ENCODE data around the gene TLR6.
"Not testable (repeated sequence)": the region's sequence is repeated elsewhere in the genome, so short reads cannot be mapped to it uniquely, and the experiment has no call there.

Gene TLR6

GRCh38 chr4:38822748-38823303 lies 33.8 kb downstream of the TLR6 start:
- no peak for DNase-seq (ENCODE audit: low read depth)

- no peak for DNase-seq (ENCODE audit: low read depth)
Observed at GRCh38 chr4:38821739-38822138, 34.9 kb downstream of the TLR6 start.

- no peak for DNase-seq (ENCODE audit: low read depth)
Observed at GRCh38 chr4:38820329-38821061, 36.1 kb downstream of the TLR6 start.

- DNase-seq (ENCODE audit: low read depth), result no peak
Observed at GRCh38 chr4:38819569-38819968, 37.0 kb downstream of the TLR6 start.

DNA sequence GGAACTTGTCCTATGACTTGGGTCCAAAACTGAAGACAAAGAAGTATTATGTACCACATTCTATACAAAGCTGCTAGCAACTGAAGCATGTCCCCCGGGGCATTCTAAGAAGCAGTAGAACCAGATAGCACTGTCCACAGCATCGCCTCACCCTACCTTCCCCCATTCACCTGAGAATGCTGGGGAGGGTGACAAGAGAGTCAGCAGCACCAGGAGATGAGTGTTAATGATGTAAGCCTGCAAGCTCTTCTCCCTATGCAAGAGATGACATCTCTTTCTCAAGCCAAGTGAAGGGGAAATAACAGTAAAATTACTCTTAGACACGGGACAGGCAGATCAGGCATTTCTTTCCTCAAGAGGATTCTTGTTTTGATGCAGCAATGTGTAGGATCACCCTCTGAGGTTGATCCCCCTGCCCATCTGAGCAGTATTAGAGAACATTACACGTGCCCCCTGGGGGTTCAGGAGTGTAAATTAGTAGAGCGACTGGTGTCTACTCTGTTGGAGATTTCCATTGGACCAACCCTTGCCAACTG lies 38.1 kb downstream of the TLR6 start:
- no peak for DNase-seq (ENCODE audit: low read depth)

DNA sequence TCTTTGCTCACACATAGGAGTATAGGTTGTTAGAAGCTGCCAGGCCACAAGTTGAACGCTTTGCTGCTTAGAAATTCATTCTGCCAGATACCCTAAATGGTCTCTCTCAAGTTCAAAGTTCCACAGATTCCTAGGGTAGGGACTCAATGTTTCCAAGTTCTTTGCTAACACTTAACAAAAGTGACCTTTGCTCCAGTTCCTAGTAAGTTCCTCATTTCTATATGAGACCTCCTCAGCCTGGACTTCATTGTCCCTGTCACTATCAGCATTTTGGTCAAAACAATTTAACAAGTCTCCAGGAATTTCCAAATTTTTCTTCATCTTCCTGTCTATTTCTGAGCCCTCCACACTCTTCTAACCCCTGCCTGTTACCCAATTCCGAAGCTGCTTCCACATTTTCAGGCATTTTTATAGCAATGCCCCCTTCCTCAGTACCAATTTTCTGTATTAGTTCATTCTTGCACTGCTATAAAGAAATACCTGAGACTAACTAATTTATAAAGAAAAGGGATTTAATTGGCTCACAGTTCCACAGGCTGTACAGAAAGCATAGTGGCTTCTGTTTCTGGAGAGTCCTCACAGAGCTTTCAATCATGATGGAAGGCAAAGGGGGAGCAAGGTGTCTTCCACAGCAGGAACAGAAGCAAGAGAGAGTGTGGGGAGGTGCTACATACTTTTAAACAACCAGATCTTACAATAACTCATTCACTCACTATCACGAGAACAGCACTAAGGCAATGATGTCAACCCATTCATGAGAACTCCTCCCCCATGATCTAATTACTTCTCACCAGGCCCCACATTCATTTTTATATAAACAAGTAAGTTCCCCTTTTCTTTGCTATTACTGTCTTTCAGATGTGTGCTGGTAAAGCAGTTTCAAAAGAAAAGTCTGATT lies 40.5 kb downstream of the TLR6 start:
- DNase-seq (ENCODE audit: low read depth), result no peak

DNA sequence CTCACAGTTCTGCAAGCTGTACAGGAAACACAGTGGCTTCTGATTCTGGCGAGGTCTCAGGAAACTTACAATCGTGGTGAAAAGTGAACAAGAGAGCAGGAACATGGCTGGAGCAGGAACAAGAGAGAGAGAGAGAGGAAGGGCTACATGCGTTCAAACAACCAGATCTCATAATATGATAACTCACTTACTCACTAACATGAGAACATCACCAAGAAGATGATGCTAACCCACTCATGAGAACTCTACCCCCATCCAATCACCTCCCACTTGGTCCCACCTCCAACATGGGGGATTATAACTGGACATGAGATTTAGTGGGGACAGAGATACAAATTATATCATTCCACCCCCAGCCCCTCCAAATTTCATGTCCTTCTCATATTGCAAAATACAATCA lies 42.2 kb downstream of the TLR6 start:
- no peak for DNase-seq (ENCODE audit: low read depth)

DNA sequence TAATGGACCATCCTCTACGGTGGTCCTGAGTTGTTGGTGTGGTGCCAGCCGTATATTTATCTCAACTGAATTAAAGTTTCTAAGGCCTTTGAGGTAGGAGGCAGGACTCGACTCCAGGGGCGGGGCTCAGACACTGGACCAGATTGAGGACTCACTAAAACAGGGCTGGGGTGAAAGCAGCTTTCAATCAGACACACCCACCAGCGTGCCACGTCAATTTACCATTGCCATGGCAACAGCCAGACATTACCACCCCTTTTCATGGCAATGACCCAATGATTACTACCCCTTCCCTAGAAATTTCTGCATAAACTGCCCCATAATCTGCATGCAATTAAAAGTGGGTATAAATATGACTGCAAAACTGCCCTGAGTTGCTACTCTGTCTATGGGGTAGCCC lies 45.3 kb downstream of the TLR6 start:
- DNase-seq (ENCODE audit: low read depth), result no peak

DNA sequence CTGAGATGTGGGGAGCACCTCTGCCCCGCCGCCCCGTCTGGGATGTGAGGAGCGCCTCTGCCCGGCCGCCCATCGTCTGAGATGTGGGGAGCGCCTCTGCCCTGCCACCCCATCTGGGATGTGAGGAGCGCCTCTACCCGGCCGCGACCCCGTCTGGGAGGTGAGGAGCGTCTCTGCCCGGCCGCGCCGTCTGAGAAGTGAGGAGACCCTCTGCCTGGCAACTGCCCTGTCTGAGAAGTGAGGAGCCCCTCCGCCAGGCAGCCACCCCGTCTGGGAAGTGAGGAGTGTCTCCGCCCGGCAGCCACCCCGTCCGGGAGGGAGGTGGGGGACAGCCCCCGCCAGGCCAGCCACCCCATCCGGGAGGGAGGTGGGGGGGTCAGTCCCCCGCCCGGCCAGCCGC lies 49.2 kb downstream of the TLR6 start:
- DNase-seq (ENCODE audit: low read depth), result not testable (repeated sequence)

DNA sequence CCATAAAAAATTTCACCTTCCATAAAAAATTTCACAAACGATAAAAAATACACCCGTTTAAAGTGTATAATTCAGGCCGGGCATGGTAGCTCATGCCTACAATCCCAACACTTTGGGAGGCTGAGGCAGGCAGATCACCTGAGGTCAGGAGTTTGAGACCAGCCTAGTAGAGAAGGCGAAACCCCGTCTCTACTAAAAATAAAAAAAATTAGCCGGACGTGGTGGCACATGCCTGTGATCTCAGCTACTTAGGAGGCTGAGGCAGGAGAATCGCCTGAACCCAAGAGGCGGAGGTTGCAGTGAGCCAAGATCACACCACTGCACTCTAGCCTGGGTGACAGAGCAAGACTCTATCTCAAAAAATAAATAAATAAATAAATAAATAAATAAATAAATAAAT lies 50.4 kb downstream of the TLR6 start:
- DNase-seq (ENCODE audit: low read depth), result not testable (repeated sequence)

DNA sequence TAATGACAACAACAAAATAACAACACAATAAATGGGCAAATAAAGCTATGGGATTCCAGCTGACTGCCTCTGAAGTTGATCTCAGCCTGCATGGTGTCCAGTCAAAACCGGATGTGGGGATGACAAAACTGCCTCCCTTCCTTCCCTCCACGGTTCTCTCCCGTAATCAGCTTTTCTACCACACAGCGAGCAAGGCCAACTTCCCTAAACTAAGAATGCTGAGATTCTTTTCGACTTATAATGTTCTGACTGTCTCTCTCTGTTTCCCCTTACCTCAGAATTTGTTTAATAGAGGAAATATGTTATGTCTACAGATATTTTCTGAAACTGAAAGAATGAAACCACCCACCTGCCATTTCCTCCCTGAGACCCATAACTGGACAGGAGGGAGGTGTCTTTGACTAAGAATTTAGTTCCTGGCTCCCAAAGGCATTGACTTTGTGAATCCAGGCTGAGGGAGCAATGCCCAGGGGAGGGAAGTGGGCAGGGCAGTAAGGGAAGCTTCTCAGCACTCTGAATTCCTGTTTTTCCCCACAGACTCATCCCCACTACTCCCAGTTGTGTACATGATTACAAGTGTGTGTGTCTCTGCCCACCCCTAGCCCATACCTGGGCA lies 51.0 kb downstream of the TLR6 start:
- DNase-seq (ENCODE audit: low read depth), result no peak

DNA sequence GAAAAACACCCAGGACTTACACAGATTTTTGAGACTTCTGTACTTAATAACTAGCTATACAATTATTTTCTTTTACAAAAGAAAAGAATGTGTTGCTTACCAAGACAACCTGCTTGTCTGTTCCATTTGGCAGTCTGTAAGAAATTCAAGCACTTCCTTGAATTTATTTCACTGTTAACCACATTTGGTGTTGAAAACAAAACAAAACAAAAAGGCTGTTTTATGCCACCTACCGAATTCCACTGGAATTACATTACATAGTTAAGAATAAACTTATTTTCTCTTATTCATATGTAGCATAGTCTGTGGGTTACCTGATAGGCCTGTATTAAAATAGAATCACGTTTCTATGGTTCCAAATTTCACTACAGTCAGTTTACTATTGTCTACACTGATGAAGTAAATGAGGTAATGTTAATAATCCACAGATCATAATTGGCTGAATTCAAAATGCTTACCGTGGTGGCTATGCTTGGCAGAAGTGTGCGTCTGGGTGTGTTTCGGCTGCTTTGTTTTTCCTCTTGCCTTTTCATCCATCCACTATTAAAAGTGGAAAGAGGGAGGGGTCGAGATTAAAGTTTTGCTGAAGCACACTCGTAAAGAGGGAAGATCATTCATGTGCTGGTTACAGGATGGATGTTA lies 51.8 kb downstream of the TLR6 start, which contains the start of gene TLR1:
Gene TLR1, minus strand, starts transcription at position 138 of the 642 bp plus-strand sequence. CDS start 5,960 bp downstream, outside the sequence.
- no peak for DNase-seq (ENCODE audit: low read depth)

- DNase-seq (ENCODE audit: low read depth), result no peak
Observed at GRCh38 chr4:38803833-38804653, 52.6 kb downstream of the TLR6 start.

- DNase-seq (ENCODE audit: low read depth), result no peak
Observed at GRCh38 chr4:38802561-38803355, 53.9 kb downstream of the TLR6 start.

- no peak for DNase-seq (ENCODE audit: low read depth)
Observed at GRCh38 chr4:38800961-38801450, 55.6 kb downstream of the TLR6 start.

DNA sequence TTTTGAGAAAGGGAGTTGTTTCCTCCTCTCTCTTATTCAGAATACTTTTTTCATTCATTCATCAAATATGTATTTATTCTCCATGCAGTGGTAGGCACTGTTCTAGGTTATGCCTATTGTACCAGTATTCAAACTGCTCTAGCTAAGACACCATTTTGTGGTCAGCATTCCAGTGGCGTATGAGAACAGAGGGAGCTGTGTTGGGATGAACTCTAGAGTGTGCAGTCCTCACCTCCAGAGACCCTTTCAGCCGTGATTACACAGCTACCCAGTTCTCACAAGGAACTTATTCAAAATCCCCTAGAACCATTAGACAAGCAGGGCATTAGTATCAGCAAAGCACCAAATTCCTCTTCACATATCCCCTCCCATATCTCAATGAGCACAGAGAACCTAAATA lies 56.3 kb downstream of the TLR6 start:
- DNase-seq (ENCODE audit: low read depth), result no peak

DNA sequence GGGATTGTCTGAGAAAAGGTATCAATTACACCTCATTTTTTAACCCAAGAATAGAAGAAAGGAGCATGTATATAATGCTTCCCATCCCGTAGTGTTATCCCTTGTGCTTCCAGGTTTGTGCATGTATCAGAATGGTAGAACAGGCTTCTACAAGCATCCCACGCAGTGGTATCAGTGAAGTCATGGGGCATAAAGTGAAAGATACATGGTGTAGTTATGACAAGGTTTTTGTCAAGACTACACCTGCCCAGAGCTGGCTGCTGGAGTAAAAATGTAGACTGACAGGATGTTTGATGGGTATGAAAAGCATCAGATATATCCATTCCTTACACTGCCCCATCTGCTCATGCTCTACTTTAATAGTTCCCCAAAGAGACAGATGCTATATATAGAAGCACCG lies 61.5 kb downstream of the TLR6 start:
- no peak for DNase-seq (ENCODE audit: low read depth)

DNA sequence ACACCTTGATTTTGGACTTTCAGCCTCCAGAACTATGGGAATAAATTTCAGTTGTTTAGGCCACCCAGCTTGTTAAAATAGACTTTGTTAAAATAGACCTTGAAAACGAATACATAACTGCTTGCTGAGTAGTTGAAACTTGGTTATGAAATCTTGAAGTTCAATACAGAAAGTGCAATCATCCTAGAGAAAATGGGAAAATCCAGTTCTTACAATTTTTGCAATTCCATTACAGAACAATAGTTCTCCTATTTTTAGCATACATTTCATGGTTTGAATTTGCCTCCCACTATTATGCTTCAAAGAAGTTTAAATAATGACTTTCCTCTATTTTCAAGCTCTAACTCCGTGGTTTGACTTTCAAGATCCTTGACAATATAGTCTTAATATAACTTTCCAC lies 62.6 kb downstream of the TLR6 start:
- DNase-seq (ENCODE audit: low read depth), result no peak

- DNase-seq (ENCODE audit: low read depth), result no peak
Observed at GRCh38 chr4:38791010-38791409, 65.6 kb downstream of the TLR6 start.

DNA sequence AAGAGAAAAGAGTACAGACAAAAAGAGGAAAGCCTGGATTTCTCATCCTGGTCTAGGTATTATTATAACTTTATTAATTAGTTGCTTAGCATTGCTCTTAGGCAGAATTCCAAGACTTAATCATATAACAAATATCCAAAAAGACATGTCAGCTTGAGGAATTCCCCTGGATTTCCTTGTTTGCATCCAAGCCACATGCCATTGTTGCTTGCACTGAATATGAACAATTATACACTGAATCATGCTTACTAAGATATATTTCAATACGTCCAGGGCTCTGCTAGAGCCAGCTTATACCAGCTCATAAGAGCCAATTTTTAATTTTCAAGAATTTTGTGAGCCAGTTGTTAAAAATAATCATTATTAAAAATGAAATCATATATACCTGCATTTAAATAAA lies 68.3 kb downstream of the TLR6 start:
- no peak for DNase-seq (ENCODE audit: low read depth)
